Measurements from ENCODE around the gene ALDH1L1.

Gene ALDH1L1

GRCh38 chr3:126134219-126134975, 46.0 kb downstream of the ALDH1L1 start:
- peak in 36 of 51 donors; percentile 5 to 61 (median 29) for DNase-seq

GRCh38 chr3:126133606-126134005, 46.8 kb downstream of the ALDH1L1 start:
- DNase-seq: no peak

- DNase-seq: no peak
Observed at GRCh38 chr3:126132751-126133511, 47.5 kb downstream of the ALDH1L1 start.

GRCh38 chr3:126131881-126132750, 48.3 kb downstream of the ALDH1L1 start:
- DNase-seq: no peak

- DNase-seq: no peak
Observed at GRCh38 chr3:126130981-126131745, 49.2 kb downstream of the ALDH1L1 start.

- DNase-seq: no peak
Observed at GRCh38 chr3:126130081-126130855, 50.1 kb downstream of the ALDH1L1 start.

- DNase-seq: no peak
Observed at GRCh38 chr3:126129398-126129891, 50.9 kb downstream of the ALDH1L1 start.

- DNase-seq: no peak
Observed at GRCh38 chr3:126128504-126129397, 51.6 kb downstream of the ALDH1L1 start.

- no peak for DNase-seq
Observed at GRCh38 chr3:126127904-126128303, 52.5 kb downstream of the ALDH1L1 start.

GRCh38 chr3:126127452-126127851, 52.9 kb downstream of the ALDH1L1 start:
- DNase-seq: no peak

- no peak for DNase-seq
Observed at GRCh38 chr3:126126811-126127431, 53.5 kb downstream of the ALDH1L1 start.

- no peak for DNase-seq
Observed at GRCh38 chr3:126126286-126126685, 54.1 kb downstream of the ALDH1L1 start.

GRCh38 chr3:126125781-126126251, 54.6 kb downstream of the ALDH1L1 start:
- no peak for DNase-seq

GRCh38 chr3:126125341-126125740, 55.0 kb downstream of the ALDH1L1 start:
- DNase-seq: no peak

GRCh38 chr3:126124896-126125295, 55.5 kb downstream of the ALDH1L1 start:
- no peak for DNase-seq

- DNase-seq: no peak
Observed at GRCh38 chr3:126124148-126124868, 56.1 kb downstream of the ALDH1L1 start.

- no peak for DNase-seq
Observed at GRCh38 chr3:126121632-126122031, 58.8 kb downstream of the ALDH1L1 start.

- no peak for DNase-seq
Observed at GRCh38 chr3:126121074-126121473, 59.3 kb downstream of the ALDH1L1 start.

Measured in hypothalamus (tissue), 51 donors.